KG1 (cell line): ENCODE results near the gene DDX3X.
"Not testable (repeated sequence)": the region's sequence is repeated elsewhere in the genome, so short reads cannot be mapped to it uniquely, and the experiment has no call there.

Experiments
- DNase-seq: peaks from one replicate; lab custom pipeline; 2025; lab: John Stamatoyannopoulos, UW

DDX3X gene

DNA sequence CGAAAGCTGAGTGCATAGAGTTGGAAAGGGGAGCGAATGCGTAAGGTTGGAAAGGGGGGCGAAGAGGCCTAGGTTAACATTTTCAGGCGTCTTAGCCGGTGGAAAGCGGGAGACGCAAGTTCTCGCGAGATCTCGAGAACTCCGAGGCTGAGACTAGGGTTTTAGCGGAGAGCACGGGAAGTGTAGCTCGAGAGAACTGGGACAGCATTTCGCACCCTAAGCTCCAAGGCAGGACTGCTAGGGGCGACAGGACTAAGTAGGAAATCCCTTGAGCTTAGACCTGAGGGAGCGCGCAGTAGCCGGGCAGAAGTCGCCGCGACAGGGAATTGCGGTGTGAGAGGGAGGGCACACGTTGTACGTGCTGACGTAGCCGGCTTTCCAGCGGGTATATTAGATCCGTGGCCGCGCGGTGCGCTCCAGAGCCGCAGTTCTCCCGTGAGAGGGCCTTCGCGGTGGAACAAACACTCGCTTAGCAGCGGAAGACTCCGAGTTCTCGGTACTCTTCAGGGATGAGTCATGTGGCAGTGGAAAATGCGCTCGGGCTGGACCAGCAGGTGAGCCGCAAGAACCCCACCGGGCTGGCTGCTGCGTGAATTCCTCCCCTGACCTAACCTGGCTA, at the start of gene DDX3X:
Gene DDX3X (plus strand): TSS at position 419 of the 619 bp plus-strand sequence. CDS start 91 bp downstream, at position 510.
- peak; percentile 78 for DNase-seq

- not testable (repeated sequence) for DNase-seq
These were observed 48.0 kb upstream of the DDX3X start for GRCh38 chrX:41285928-41286327.

DNA sequence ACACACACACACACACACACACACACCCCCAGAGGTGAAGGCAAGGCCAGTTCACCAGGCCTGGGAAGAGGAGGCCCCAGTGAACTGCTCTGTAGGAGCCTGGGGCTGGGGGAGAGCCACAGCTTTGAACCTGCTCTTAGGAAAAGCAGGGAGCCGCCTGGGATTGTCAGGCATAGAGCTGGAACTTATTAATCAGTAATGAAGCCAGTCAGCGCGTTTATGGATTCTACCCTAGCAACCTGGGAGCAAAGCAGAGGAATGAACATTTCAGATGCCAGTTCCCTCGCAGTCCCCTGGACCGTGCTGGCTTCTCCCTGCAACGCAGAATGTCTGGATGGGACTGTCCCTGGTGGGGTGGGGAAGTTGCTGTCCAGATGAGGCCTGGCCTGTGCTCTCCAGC, 45.3 kb upstream of the DDX3X start:
- no peak for DNase-seq

GRCh38 chrX:41289095-41289494, 44.9 kb upstream of the DDX3X start:
- DNase-seq, result no peak

- no peak for DNase-seq
These were observed 42.7 kb upstream of the DDX3X start for GRCh38 chrX:41291309-41291708.

- no peak for DNase-seq
These were observed 40.7 kb upstream of the DDX3X start for GRCh38 chrX:41293269-41293668.

GRCh38 chrX:41300758-41301437, 33.1 kb upstream of the DDX3X start:
- DNase-seq, result no peak

GRCh38 chrX:41301438-41301824, 32.5 kb upstream of the DDX3X start:
- DNase-seq, result no peak

DNA sequence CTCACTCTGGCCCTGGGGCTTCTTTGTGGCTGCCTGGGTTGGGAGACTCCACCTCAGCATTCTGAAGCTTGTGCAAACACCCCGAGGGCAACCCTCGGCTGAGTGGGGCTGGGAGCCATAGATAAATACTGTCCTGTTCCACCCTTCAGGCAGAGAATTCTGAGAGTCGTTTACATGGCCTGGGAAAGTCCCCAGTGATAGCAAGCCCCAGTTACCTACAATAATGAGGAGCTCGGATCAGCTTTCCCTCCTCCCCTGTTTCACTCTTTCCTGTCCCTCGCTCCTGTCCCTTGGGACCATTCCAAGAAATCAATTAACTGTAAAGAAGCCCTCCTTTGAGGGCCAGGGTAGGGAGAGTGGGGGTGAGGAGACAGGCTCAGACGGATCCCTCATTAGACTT, 31.6 kb upstream of the DDX3X start:
- no peak for DNase-seq

DNA sequence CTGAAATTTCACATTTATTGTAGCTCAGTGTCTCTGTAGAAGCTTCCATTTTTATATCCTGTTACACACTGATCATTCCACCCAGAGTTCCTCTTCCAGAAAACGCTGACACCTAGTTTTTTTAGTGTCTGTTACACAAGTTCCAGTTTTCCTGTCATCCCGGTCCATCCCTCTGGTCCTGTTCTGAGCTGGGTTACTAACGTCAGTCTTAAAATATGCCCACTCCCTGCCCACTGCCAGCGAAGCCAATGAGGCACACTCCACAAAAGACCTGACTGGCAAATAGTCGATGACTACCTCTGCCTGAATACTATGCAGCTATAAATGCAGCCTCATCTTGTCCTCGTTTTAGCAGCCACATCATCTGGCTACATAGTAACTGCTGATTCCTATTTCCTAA, 30.9 kb upstream of the DDX3X start:
- no peak for DNase-seq

DNA sequence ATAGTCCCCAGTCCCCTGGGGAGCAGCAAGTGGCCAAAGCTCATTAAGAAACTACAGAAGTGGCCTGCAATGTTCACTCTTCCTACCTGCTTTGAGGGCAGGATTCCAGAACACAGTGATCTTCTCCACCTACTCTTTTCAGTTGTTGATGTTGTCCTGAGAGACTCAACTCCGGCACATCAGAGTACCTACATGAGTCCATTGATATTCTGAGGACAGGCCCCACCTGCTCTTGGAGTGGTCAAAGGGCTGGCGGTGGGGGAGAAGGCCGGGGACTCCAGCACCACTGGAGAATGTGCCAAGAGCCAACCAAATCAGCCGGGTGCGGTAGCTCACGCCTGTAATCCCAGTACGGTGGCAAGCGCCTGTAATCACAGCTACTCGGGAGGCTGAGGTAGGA, 29.8 kb upstream of the DDX3X start:
- no peak for DNase-seq

GRCh38 chrX:41308884-41309647, 24.9 kb upstream of the DDX3X start:
- DNase-seq, result no peak

GRCh38 chrX:41312786-41313185, 21.2 kb upstream of the DDX3X start:
- no peak for DNase-seq

GRCh38 chrX:41313419-41313818, 20.5 kb upstream of the DDX3X start:
- no peak for DNase-seq

DNA sequence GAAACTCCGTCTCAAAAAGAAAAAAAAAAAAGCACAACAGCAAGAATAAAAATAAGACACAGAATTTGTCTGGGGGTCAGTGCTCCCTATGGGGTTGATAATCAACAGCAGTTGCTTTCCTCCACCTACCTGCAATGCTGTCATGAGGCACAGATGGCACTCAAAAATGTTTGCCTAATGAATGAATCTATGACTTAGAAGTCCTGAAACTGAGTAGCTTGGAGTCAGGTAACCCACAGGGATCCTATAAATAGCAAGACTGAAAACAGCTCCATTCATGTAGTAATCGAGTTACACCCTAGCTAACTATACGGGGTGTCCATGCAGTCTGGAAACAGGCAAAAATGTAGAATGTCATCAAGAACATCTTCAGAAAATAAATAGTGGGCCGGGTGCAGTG, 19.8 kb upstream of the DDX3X start:
- no peak for DNase-seq

GRCh38 chrX:41314881-41315280, 19.1 kb upstream of the DDX3X start:
- DNase-seq, result no peak

- not testable (repeated sequence) for DNase-seq
These were observed 17.7 kb upstream of the DDX3X start for GRCh38 chrX:41316266-41316665.

- DNase-seq, result no peak
These were observed 16.3 kb upstream of the DDX3X start for GRCh38 chrX:41317477-41318208.

DNA sequence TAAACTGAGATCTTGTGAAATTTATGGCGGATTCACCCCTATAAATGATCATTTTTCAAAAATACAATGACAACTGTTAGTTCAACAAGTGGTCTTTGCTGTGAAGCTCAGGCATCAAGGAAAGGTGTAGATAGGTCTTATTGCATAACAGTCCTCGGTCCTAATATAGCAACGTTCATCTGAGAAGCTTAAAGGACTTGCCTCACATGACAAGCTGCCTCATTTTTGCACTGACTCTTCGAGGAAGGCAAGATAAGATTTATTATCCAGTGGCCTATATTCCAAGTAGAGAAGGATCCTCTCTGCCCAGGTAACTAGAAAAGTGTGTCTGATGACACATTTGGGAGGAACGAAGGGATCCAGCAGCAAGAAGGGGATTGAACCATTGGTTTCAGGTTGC, 13.6 kb upstream of the DDX3X start:
- DNase-seq, result no peak

DNA sequence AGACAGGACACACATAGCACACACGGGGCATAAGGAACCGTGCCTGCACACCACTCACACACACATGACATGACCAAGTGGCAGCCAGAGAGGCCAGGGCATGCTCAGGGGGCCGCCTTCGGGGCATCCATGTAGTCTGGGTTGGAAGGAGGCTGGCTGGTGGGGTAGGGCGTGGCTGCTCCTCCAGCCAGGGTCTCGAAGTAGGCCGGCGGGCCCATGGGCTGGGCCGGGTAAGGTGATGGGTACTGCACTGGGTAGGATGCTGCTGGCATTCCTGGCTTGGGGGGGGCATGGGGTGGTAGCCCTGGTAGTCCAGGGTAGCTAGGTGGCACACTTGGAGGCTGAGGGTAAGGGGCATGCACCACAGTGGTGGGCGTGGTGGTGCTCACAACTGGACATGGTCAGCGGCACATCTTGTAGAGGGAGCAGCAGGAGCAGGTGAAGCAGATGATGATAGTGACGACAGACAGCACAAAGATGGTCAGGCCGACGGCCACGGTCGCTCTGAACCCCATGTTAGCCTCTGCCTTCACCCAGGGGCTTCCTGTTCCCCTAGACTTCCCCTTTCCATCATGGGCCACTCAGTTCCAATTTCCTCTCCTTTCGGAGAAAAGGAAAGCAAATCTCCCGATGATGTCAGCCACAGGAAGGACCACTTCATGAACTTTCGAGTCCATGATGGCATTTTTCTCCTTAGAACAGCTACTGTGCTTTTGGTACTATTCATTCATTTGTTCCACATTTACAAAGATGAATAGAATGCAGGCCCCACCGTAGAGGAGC, 10.9 kb upstream of the DDX3X start:
- DNase-seq, result no peak

- no peak for DNase-seq
These were observed 7.5 kb upstream of the DDX3X start for GRCh38 chrX:41326431-41326830.

- no peak for DNase-seq
These were observed 6.6 kb upstream of the DDX3X start for GRCh38 chrX:41327341-41327740.
